Dedifferentiated amniotic fluid mesenchymal stem cell (primary cell): ENCODE results near the gene FLNB.

Experiments
- DNase-seq: peaks from one replicate; pipeline ENCODE4 v3.0.0-alpha.2; 2016; ENCODE audit errors: extremely low spot score

Gene FLNB, protein sequence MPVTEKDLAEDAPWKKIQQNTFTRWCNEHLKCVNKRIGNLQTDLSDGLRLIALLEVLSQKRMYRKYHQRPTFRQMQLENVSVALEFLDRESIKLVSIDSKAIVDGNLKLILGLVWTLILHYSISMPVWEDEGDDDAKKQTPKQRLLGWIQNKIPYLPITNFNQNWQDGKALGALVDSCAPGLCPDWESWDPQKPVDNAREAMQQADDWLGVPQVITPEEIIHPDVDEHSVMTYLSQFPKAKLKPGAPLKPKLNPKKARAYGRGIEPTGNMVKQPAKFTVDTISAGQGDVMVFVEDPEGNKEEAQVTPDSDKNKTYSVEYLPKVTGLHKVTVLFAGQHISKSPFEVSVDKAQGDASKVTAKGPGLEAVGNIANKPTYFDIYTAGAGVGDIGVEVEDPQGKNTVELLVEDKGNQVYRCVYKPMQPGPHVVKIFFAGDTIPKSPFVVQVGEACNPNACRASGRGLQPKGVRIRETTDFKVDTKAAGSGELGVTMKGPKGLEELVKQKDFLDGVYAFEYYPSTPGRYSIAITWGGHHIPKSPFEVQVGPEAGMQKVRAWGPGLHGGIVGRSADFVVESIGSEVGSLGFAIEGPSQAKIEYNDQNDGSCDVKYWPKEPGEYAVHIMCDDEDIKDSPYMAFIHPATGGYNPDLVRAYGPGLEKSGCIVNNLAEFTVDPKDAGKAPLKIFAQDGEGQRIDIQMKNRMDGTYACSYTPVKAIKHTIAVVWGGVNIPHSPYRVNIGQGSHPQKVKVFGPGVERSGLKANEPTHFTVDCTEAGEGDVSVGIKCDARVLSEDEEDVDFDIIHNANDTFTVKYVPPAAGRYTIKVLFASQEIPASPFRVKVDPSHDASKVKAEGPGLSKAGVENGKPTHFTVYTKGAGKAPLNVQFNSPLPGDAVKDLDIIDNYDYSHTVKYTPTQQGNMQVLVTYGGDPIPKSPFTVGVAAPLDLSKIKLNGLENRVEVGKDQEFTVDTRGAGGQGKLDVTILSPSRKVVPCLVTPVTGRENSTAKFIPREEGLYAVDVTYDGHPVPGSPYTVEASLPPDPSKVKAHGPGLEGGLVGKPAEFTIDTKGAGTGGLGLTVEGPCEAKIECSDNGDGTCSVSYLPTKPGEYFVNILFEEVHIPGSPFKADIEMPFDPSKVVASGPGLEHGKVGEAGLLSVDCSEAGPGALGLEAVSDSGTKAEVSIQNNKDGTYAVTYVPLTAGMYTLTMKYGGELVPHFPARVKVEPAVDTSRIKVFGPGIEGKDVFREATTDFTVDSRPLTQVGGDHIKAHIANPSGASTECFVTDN (N-terminal part only)

GRCh38 chr3:58008141-58009025 lies at the start of gene FLNB:
Gene FLNB, plus strand, starts transcription at chr3:58008422. Its CDS starts 143 bp downstream, at chr3:58008565.
- peak; percentile 63 for DNase-seq

- DNase-seq = peak; percentile 8
These were observed 49.4 kb upstream of the FLNB start for GRCh38 chr3:57958642-57959422.

- no peak for DNase-seq
These were observed 48.6 kb upstream of the FLNB start for GRCh38 chr3:57959423-57960173.

- DNase-seq = no peak
These were observed 48.1 kb upstream of the FLNB start for GRCh38 chr3:57960174-57960505.

- DNase-seq = no peak
These were observed 46.9 kb upstream of the FLNB start for GRCh38 chr3:57961177-57961827.

DNA sequence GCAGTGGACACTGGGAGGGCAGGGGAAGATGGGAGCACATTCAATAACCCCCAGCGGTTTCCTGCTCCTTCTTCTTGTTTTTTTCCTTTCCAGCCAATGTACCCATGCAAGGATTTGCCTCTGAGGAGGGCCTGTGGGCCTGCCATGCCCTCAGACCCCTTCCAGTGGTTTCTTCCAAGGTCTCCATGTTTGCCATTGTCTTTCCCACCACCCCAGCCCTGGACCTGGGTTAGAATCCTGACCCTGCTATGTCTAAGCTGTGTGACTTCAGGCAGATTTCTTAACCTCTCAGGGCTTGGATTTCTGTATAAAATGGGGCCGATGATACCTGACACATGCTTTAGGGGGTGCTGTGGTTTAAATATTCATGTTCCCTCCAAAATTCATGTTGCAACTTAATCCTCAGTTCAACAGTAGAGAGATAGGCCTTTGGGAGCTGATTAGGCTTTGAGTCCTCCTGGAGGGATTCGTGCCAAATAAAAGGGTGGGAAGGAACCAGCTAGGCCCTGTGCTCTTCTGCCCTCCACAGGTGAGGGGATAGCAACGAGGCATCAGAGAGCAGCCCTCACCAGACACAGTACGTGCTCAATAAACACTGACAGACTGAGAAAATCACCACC lies 46.3 kb upstream of the FLNB start:
- DNase-seq = peak; percentile 29

GRCh38 chr3:57962448-57962834 lies 45.8 kb upstream of the FLNB start:
- no peak for DNase-seq

DNA sequence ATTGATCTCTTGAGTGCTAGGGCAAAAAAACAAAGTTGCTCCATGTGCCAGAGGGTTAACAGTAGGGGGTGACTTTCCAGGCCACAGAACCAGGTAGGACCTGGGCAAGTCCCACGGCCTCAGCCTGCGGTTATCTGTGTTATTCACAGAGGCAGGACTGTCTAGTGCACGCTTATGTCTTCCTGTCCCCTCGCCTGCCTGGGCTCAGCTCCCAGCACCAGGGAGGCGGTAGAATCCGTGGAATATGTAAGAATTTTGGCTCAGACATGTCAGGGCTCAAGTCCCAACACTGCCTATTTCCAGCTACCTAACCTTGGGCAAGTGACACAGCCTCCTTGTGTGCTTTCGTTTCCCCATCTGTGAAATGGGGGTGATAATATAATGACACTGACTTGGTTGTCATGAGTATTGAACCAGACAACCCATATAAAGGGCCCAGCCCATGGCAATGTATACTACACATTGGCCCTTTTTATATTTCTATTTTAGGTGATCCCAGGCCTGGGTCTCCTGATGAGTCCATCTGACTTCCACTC lies 44.3 kb upstream of the FLNB start:
- no peak for DNase-seq

DNA sequence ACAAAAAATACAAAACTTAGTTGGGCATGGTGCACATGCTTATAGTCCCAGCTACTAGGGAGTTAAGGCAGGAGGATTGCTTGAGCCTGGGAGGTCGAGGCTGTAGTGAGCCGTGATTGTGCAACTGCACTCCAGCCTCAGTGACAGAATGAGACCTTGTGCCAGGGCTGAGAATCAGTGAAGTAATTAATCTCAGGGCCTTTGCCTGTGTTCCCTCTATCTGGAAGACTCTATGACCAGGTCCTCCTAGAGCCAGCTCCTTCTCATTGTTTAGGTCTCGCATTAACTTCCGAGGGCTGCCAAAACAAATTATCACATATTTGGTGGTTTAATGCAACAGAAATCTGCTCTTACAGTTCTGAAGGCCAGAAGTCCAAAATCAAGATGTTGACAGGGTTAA lies 41.4 kb upstream of the FLNB start:
- no peak for DNase-seq

DNA sequence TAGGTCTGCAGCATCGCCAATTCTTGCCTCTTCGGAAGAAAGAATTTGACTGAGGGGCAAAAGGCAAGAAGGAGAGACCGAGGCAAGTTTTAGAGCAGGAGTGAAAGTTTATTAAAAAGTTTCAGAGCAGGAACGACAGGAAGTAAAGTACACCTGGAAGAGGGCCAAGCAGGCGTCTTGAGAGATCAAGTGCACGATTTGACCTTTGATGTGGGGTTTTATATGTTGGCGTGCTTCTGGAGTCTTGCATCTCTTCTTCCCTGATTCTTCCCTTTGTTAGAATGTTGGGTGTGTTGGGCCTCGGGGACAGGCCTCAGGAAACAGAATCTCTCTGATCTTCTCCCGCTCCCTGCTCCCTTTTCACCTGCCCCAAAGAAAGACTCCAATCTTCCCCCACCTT lies 40.6 kb upstream of the FLNB start:
- DNase-seq = no peak

- DNase-seq = no peak
These were observed 39.7 kb upstream of the FLNB start for GRCh38 chr3:57968501-57968900.

- DNase-seq = no peak
These were observed 36.2 kb upstream of the FLNB start for GRCh38 chr3:57971975-57972374.

DNA sequence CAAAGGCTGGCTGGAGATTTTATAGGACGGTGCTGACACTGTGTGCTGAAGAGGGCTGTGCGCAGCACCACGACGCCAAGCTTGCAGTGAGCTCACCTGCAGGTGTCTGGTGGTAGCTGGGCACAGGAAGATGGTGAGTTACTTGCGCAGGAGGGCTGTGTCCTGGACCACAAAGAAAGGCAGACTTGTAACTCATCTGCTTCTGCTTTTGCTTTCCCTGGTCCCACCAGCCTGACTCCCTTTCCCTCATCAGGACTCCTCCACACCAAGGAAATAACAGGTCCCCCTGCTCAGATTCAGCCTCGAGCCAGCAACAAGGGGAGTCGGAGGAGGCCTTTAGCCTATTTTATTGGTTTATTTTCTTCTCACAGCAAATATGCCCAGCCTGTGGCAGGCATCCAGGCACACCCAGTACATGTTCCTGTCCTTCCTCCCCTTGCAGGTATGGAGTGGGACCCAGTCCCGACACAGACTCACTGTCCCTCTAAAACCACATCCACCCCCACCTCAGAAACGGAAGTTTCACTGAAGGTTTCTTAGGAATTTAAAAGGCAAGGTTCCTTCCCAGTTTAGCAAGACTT lies 35.6 kb upstream of the FLNB start:
- no peak for DNase-seq

DNA sequence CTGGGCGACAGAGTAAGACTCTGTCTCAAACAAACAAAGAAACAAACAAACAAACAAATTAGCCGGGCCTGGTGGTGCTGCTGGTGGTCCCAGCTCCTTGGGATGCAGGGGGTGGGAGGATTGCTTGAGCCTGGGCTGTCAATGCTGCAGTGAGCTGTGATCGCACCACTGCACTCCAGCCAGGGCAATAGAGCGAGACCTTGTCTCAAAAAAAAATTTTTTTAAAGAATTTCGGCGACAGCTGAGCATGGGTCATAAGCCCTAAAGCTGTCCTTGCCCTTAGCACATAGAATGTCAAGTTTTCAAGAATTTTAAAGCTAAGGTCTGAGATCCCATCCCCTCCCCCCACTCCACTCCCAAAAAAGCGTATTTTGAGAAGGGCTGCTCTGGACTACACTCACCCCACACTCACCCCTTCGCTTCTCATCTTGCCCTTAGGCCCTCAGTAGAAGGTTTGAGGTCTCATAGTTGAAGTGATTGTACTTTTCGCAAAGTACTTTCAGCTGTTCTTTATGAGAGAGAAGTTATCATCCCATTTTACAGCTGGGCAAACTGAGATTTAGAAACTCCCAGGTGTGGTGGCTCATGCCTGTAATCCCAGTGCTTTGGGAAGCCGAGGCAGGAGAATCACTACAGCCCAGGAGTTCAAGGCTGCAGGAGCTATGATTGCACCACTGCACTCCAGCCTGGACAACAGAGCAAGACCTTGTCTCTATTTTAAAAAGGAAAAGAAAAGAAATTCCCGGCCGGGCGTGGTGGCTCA lies 34.3 kb upstream of the FLNB start:
- DNase-seq = no peak

DNA sequence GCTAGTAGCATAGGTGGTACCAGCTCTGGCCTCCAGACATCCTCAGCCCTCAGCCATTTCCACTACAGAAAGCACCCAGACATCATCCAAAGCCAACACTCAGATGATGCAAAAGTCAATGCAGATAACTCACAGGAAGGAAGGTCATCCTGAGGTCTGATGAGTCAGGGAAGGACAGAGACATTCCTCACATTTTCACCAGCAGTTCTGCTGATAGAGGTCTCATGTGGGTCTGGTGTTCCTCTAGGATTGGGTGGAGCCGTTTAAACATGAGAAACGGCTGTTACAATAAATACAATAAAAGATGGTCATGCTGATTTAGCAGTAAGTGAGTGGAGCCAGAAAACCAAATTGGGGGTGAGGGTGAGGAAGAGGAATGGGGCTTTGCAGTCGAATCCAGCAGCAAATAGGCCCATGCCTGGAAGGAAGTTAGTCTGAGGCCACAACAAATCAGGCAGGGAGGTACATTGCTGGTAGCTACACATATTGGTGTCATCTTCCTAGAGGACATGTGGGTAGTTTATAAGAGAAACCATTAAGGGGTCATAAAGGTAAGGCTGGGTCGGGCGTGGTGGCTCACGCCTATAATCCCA lies 33.3 kb upstream of the FLNB start:
- peak; percentile 72 for DNase-seq

GRCh38 chr3:57977818-57978235 lies 30.4 kb upstream of the FLNB start:
- DNase-seq = no peak

DNA sequence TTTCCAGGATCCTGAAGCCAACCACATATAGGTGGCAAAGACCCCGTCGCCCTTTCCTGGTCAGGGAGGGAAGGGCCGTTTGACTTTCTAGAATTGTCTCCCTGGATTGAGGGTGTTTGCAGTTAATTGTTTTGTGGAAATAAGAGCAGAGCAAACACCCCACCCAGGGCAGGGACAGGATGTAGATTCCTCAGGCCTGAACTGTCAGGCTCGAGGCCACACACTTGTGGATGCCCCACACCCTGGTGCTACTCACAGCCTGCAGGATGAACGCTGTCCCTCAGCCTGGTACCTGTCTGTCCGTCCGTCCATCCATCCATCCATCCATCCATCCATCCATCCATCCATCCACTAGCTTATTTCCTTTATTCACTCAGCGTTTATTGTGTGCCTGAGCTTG lies 29.9 kb upstream of the FLNB start:
- no peak for DNase-seq
